MCF 10A (cell line): Measurements from ENCODE around the gene BANF1. TPM values are rescaled to one million over a fixed set of nuclear protein-coding genes. Genes with fewer than 3 reads are reported as not detected.

Source experiments
- BruUV-seq: library from RNA; stranded (reverse); fragments of 400-500 nt; replicated peaks from 2 replicates; lab custom pipeline; 2021; lab: Mats Ljungman, UMichigan
- CTCF ChIA-PET: fragments of 300-600 bp; sonication (Branson Sonifier 250); formaldehyde crosslinking; extraction: SDS; loops from one replicate; lab custom pipeline; 2021; ENCODE audit warnings: antibody characterized with exemption, inconsistent platforms; lab: Yijun Ruan, JAX
- POLR2A ChIA-PET: fragments of 300-600, 350-650 bp; sonication (Branson Sonifier 250); formaldehyde crosslinking; extraction: SDS; loops from one replicate; lab custom pipeline; 2020; ENCODE audit warnings: antibody characterized with exemption, inconsistent platforms; lab: Yijun Ruan, JAX
- DNase-seq: peaks from one replicate; pipeline ENCODE4 v3.0.0-alpha.2; 2018; ENCODE audit not compliant: unreplicated experiment
- H3K27ac Mint-ChIP-seq: one replicate; pipeline ENCODE4 v1.8.0; 2022; ENCODE audit warnings: mild to moderate bottlenecking, low read depth, mixed read lengths; ENCODE audit not compliant: unreplicated experiment
- H3K27me3 Mint-ChIP-seq: one replicate; pipeline ENCODE4 v1.8.0; 2022; ENCODE audit warnings: mixed read lengths; ENCODE audit not compliant: insufficient read depth, unreplicated experiment
- H3K36me3 Mint-ChIP-seq: one replicate; pipeline ENCODE4 v1.8.0; 2022; ENCODE audit warnings: mild to moderate bottlenecking, moderate library complexity, mixed read lengths; ENCODE audit not compliant: insufficient read depth, unreplicated experiment
- H3K4me1 Mint-ChIP-seq: one replicate; pipeline ENCODE4 v1.8.0; 2022; ENCODE audit warnings: mixed read lengths; ENCODE audit not compliant: insufficient read depth, unreplicated experiment
- H3K4me3 Mint-ChIP-seq: one replicate; pipeline ENCODE4 v1.8.0; 2022; ENCODE audit warnings: mild to moderate bottlenecking, moderate library complexity, mixed read lengths; ENCODE audit not compliant: unreplicated experiment
- H3K9me3 Mint-ChIP-seq: one replicate; pipeline ENCODE4 v1.8.0; 2022; ENCODE audit warnings: mixed read lengths; ENCODE audit not compliant: unreplicated experiment
- CTCF ChIP-seq: fragments of 200-600 bp; IDR thresholded peaks from one replicate; pipeline ENCODE4 v1.8.0; 2022; ENCODE audit warnings: antibody characterized with exemption, mild to moderate bottlenecking; ENCODE audit not compliant: unreplicated experiment
- intact Hi-C: fragments of 100-400 bp; cut with micrococcal nuclease; formaldehyde crosslinking; loops from 2 replicates; pipeline ENCODE4 v1.14.1; 2022
- total RNA-seq: library from RNA; stranded (reverse); gene quantifications from 2 replicates; pipeline ENCODE4 v1.2.3, GENCODE V29; 2022

The BANF1 gene
- total RNA-seq, 1 experiment from 2014 or later, result 198 TPM

- DNase-seq, result no peak
- Mint-ChIP-seq H3K9me3 (no peaks in the 10 kb centered on the region), H3K27ac (no peak overlapping the region), H3K4me1 (peaks cover 5% of the 10 kb centered on the region), H3K27me3 (no peaks in the 10 kb centered on the region), H3K36me3 (peaks cover 6% of the 10 kb centered on the region), H3K4me3 (no peak overlapping the region)
- no TSS peak for BruUV-seq
- intact Hi-C loops, result no loop called here
- CTCF ChIA-PET, result interaction anchor here (0.6 to 1.5 kb wide), 7 partner anchors 12 to 1223 kb away, joined by 3 to 5 read pairs (median 3); partner anchors contain the start of gene BANF1
- POLR2A ChIA-PET, result interaction anchor here (1.4 kb wide), 1 partner anchor 45 kb away, joined by 5 read pairs; the partner anchor contains the start of gene BANF1
- no peak for TF ChIP-seq CTCF
These were observed 45.5 kb downstream of the BANF1 start for GRCh38 chr11:66047541-66048365.

GRCh38 chr11:66048547-66049323 lies 46.4 kb downstream of the BANF1 start, which contains the start of gene GAL3ST3:
Gene GAL3ST3, minus strand, starts transcription at chr11:66049161. Its CDS starts 3,746 bp downstream, at chr11:66045415.
- no peaks in the 10 kb centered on the region for H3K27me3 Mint-ChIP-seq
- BruUV-seq, result no TSS peak
- H3K27ac Mint-ChIP-seq, result no peak within 1 kb of the TSS
- peaks cover 6% of the 10 kb centered on the region for H3K36me3 Mint-ChIP-seq
- ChIA-PET POLR2A (interaction anchor here (1.4 kb wide), 1 partner anchor 46 kb away, joined by 5 read pairs; the partner anchor contains the start of gene BANF1), CTCF (interaction anchor here (0.7 to 1.0 kb wide), 3 partner anchors 19 to 88 kb away, joined by 3 to 4 read pairs (median 3); no protein-coding TSS in a partner anchor)
- intact Hi-C loops, result no loop called here
- DNase-seq, result no peak
- H3K9me3 Mint-ChIP-seq, result no peaks in the 10 kb centered on the region
- no peak for TF ChIP-seq CTCF
- peaks cover 5% of the 10 kb centered on the region for H3K4me1 Mint-ChIP-seq
- H3K4me3 Mint-ChIP-seq, result no peak within 1 kb of the TSS

DNA sequence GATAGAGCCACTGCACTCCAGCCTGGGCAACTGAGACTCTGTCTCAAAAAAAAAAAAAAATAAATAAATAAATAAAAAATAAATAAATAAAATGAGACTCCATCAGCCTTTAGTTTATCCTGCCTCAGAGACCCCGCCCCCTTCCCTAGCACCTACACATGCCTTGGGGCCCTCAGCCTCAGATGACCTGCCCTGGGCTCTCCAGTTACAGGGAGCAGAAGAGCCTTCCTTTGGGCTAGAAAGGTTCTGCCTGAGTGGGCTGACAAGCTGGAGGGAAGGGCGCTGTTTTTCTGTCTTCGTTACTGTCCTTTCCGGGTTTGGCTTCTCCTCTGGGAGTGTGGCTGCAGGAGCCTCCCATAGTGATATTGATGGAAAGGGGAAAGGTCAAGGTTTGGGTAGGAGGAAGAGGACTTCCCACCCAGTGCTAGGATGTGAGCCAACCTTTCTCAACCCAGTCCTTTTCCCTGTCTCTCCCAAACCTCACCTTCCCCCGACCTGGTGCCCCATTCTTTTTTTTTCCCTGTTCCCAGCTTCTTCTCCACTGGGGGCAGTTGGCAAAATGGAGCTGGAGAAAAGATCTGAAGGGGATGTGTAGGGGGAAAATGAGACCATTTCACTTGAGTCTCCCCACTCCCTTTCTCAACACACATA lies 48.4 kb downstream of the BANF1 start:
- Mint-ChIP-seq H3K4me1 (peaks cover 5% of the 10 kb centered on the region), H3K27me3 (no peaks in the 10 kb centered on the region), H3K4me3 (peak overlapping the region; percentile 97), H3K9me3 (no peaks in the 10 kb centered on the region), H3K36me3 (peaks cover 24% of the 10 kb centered on the region), H3K27ac (peak overlapping the region; percentile 91)
- no peak for TF ChIP-seq CTCF
- ChIA-PET CTCF (interaction anchor here (0.6 to 6.1 kb wide), 5 partner anchors 17 to 166 kb away, joined by 3 to 75 read pairs (median 4); no protein-coding TSS in a partner anchor), POLR2A (interaction anchor here (0.7 to 6.5 kb wide), 7 partner anchors 15 to 388 kb away, joined by 3 to 69 read pairs (median 15); partner anchors contain the start of genes BANF1, CCDC85B, EIF1AD and FIBP)
- DNase-seq, result no peak
- BruUV-seq, result no TSS peak
- intact Hi-C loops, result loop anchor here (10.0 kb wide), 1 partner anchor 46 kb away; the partner anchor contains the start of genes BANF1 and EIF1AD
